Testis (tissue), 3 donors: ENCODE data around the gene CFAP77. TPM values are rescaled to one million over a fixed set of nuclear protein-coding genes. Genes with fewer than 3 reads are reported as not detected.

Source experiments
- DNase-seq: peaks from one replicate; pipeline ENCODE4 v3.0.0-alpha.2; 2019
- H3K27ac ChIP-seq, 2 donors: fragments of 200-600 bp; sonication (generic); one replicate each; pipeline ENCODE4 v1.5.1; 2019
- H3K27me3 ChIP-seq: fragments of 200-600 bp; sonication (generic); one replicate; pipeline ENCODE4 v1.5.1; 2019
- H3K36me3 ChIP-seq: fragments of 200-600 bp; sonication (generic); one replicate; pipeline ENCODE4 v1.5.1; 2017; ENCODE audit warnings: low read depth; ENCODE audit errors: missing control alignments
- H3K4me1 ChIP-seq: fragments of 200-600 bp; sonication (generic); one replicate; pipeline ENCODE4 v1.5.1; 2019
- H3K4me3 ChIP-seq, 2 donors: fragments of 200-600 bp; sonication (generic); one replicate each; pipeline ENCODE4 v1.5.1; 2017 to 2019
- H3K9me3 ChIP-seq: fragments of 200-600 bp; sonication (generic); one replicate; pipeline ENCODE4 v1.5.1; 2017
- CTCF ChIP-seq, 3 experiments: fragments of 450-650 bp in 2 of 3; fragments of 200-600 bp in 1 of 3; sonication (generic) in 1 of 3; IDR thresholded peaks; one replicate each; pipeline ENCODE4 v1.5.1; 2016 to 2019; ENCODE audit warnings: antibody characterized with exemption in 3 of 3, mild to moderate bottlenecking in 2 of 3, moderate library complexity in 1 of 3
- POLR2A ChIP-seq: fragments of 450-650 bp; IDR thresholded peaks from one replicate; pipeline ENCODE4 v1.6.1; 2017; ENCODE audit warnings: antibody characterized with exemption, mild to moderate bottlenecking, moderate library complexity
- whole genome bisulfite sequencing, 2 donors: methylation state at CpG; one replicate each; pipeline ENCODE4 v1.1.5; 2018; 5-methylcytosine and 5-hydroxymethylcytosine counted together
- intact Hi-C: fragments of 100-400 bp; cut with DNase I; formaldehyde crosslinking; loops from one replicate; pipeline ENCODE4 v1.15.1; 2023; ENCODE audit warnings: low total_unique reads
- polyA plus RNA-seq: library from polyadenylated mRNA; stranded (reverse); fragments of 350-450 nt; fragmentation: Illumina TruSeq; extraction: RNeasy Lipid Tissue Mini Kit (QIAGEN cat#74804); gene quantifications from one replicate; pipeline ENCODE4 v1.2.3, GENCODE V29; 2014; ENCODE audit warnings: low read depth, low replicate concordance; ENCODE audit not compliant: insufficient read depth
- total RNA-seq, 2 donors: library from RNA; depleted of rRNA; stranded (reverse); fragments of >200 nt; gene quantifications; one replicate each; pipeline ENCODE4 v1.2.3, GENCODE V29; 2016

The CFAP77 gene
- total and polyA plus RNA-seq, 3 donors from 2014 or later: 13.6 to 36.2 (median 20.9) TPM

GRCh38 chr9:132541051-132541450, 131.0 kb downstream of the CFAP77 start:
- intact Hi-C loops: no loop called here
- Histone ChIP-seq H3K4me3 (no peak overlapping the region), H3K9me3 (no peaks in the 10 kb centered on the region), H3K27ac (no peak overlapping the region), H3K36me3 (no peaks in the 10 kb centered on the region), H3K4me1 (no peaks in the 10 kb centered on the region), H3K27me3 (no peaks in the 10 kb centered on the region)
- WGBS, 2 donors: 92 to 100% methylated on average over 2 to 8 of the region's 8 CpGs
- DNase-seq: no peak
- no peak for TF ChIP-seq POLR2A
- TF ChIP-seq CTCF (IDR thresholded peaks at IDR 0.05): no peak

- intact Hi-C loops: no loop called here
- no peaks in the 10 kb centered on the region for H3K27me3 ChIP-seq
- H3K4me3 ChIP-seq: no peak overlapping the region
- no peak for DNase-seq
- no peak for TF ChIP-seq CTCF (IDR thresholded peaks at IDR 0.05)
- TF ChIP-seq POLR2A: no peak
- H3K9me3 ChIP-seq: no peaks in the 10 kb centered on the region
- H3K4me1 ChIP-seq: no peaks in the 10 kb centered on the region
- H3K36me3 ChIP-seq: no peaks in the 10 kb centered on the region
- 89% methylated on average over 10 to 19 of the region's 19 CpGs for WGBS, 2 donors
- H3K27ac ChIP-seq: no peak overlapping the region
Measured at GRCh38 chr9:132541870-132542830, 132.1 kb downstream of the CFAP77 start.

- Histone ChIP-seq H3K9me3 (no peaks in the 10 kb centered on the region), H3K36me3 (no peaks in the 10 kb centered on the region), H3K4me3 (no peak overlapping the region), H3K27me3 (no peaks in the 10 kb centered on the region), H3K4me1 (no peaks in the 10 kb centered on the region), H3K27ac (no peak overlapping the region)
- 100% methylated on average over 1 to 4 of the region's 4 CpGs for WGBS, 2 donors
- TF ChIP-seq CTCF (IDR thresholded peaks at IDR 0.05) (no peak), POLR2A (no peak)
- no peak for DNase-seq
- intact Hi-C loops: no loop called here
Measured at GRCh38 chr9:132543251-132543650, 133.2 kb downstream of the CFAP77 start.

GRCh38 chr9:132543960-132544359, 133.9 kb downstream of the CFAP77 start:
- Histone ChIP-seq H3K36me3 (no peaks in the 10 kb centered on the region), H3K27me3 (no peaks in the 10 kb centered on the region), H3K9me3 (no peaks in the 10 kb centered on the region), H3K4me3 (no peak overlapping the region), H3K4me1 (no peaks in the 10 kb centered on the region), H3K27ac (no peak overlapping the region)
- TF ChIP-seq POLR2A (no peak), CTCF (IDR thresholded peaks at IDR 0.05) (no peak)
- no peak for DNase-seq
- intact Hi-C loops: no loop called here
- 74 to 80% methylated on average over 21 of the region's 21 CpGs for WGBS, 2 donors
